Measurements from ENCODE around the gene VTI1A. TPM values are rescaled to one million over a fixed set of nuclear protein-coding genes. Genes with fewer than 3 reads are reported as not detected.

VTI1A gene
- total and polyA plus RNA-seq, 2 of the 13 experiments (the other 11 are each of a cell fraction or from before 2014, with no cell fraction given) = 11.7 to 32.7 TPM

DNA sequence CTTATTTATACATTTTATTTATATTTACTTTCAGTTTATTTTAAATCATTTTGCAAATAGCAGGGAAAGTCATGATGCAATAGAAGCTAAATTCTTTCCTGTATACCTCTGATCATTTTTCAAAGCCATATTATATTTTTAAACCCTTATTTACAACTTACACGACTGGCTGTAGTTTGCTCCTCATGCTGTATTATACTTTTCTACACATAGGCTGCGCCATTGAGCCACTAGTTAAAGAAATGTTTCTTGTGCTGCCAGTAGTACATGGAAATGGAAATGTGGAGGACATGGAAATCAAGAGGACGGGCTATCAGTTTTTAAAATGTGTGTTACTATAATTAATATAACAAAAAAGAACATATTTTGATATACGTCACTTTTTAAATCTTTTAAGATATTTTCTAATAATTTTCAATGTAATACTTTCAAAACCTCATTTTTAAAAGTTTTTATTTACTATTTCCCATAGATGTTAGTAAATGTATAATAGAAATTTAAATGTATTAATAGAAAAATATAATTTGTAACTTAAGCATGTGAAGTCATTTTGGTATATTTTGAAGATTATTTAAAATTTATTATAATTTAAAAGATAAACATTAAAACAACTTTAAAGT lies 118.5 kb downstream of the VTI1A start (continued):
- TF ChIP-seq POGZ (CRISPR knock-in tag; IDR thresholded peaks at IDR 0.05) (peak; percentile 50; the same call in 1 of the 2 replicates), EP300 (IDR thresholded peaks at IDR 0.05; ENCODE audit: low read depth in 2 of 2, low read length in 2 of 2) (peak in 1 of 2 experiments; percentile 18; a peak in 1 of 4 replicates), EP300 (CRISPR knock-in tag; IDR thresholded peaks at IDR 0.05; ENCODE audit: borderline replicate concordance) (no peak), STAG1 (CRISPR knock-in tag; IDR thresholded peaks at IDR 0.05) (peak; percentile 92), ZNF451 (CRISPR knock-in tag; IDR thresholded peaks at IDR 0.05) (no peak), ZFP62 (CRISPR knock-in tag; IDR thresholded peaks at IDR 0.05) (no peak), SRY (CRISPR knock-in tag; IDR thresholded peaks at IDR 0.05) (no peak), RAD51 (IDR thresholded peaks at IDR 0.05; ENCODE audit: borderline replicate concordance) (no peak), RXRB (CRISPR knock-in tag; IDR thresholded peaks at IDR 0.05; ENCODE audit: borderline replicate concordance) (peak; percentile 34; the same call in 1 of the 2 replicates), TSC22D2 (CRISPR knock-in tag; IDR thresholded peaks at IDR 0.05; ENCODE audit: borderline replicate concordance) (no peak), GATAD2A (CRISPR knock-in tag; IDR thresholded peaks at IDR 0.05) (peak; percentile 68), POLR2AphosphoS2 (IDR thresholded peaks at IDR 0.05; ENCODE audit: low read depth, low read length) (no peak), ZNF776 (CRISPR knock-in tag; IDR thresholded peaks at IDR 0.05) (no peak), RBM39 (IDR thresholded peaks at IDR 0.05; ENCODE audit: low read depth, low read length, poor library complexity, severe bottlenecking) (no peak), SSRP1 (CRISPR knock-in tag; IDR thresholded peaks at IDR 0.05) (no peak), XBP1 (CRISPR knock-in tag; IDR thresholded peaks at IDR 0.05) (no peak), ZFX (CRISPR knock-in tag; IDR thresholded peaks at IDR 0.05; ENCODE audit: low read depth) (no peak), ZNF510 (CRISPR knock-in tag; IDR thresholded peaks at IDR 0.05; ENCODE audit: low read depth) (no peak), ATF7 (IDR thresholded peaks at IDR 0.05) (no peak), ATF7 (CRISPR knock-in tag; IDR thresholded peaks at IDR 0.05) (no peak)
- TF ChIP-seq, protein P1, sequence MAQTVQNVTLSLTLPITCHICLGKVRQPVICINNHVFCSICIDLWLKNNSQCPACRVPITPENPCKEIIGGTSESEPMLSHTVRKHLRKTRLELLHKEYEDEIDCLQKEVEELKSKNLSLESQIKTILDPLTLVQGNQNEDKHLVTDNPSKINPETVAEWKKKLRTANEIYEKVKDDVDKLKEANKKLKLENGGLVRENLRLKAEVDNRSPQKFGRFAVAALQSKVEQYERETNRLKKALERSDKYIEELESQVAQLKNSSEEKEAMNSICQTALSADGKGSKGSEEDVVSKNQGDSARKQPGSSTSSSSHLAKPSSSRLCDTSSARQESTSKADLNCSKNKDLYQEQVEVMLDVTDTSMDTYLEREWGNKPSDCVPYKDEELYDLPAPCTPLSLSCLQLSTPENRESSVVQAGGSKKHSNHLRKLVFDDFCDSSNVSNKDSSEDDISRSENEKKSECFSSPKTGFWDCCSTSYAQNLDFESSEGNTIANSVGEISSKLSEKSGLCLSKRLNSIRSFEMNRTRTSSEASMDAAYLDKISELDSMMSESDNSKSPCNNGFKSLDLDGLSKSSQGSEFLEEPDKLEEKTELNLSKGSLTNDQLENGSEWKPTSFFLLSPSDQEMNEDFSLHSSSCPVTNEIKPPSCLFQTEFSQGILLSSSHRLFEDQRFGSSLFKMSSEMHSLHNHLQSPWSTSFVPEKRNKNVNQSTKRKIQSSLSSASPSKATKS (CRISPR knock-in tag; IDR thresholded peaks at IDR 0.05) = no peak
- TF ChIP-seq, protein P2, sequence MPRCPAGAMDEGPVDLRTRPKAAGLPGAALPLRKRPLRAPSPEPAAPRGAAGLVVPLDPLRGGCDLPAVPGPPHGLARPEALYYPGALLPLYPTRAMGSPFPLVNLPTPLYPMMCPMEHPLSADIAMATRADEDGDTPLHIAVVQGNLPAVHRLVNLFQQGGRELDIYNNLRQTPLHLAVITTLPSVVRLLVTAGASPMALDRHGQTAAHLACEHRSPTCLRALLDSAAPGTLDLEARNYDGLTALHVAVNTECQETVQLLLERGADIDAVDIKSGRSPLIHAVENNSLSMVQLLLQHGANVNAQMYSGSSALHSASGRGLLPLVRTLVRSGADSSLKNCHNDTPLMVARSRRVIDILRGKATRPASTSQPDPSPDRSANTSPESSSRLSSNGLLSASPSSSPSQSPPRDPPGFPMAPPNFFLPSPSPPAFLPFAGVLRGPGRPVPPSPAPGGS (CRISPR knock-in tag; IDR thresholded peaks at IDR 0.05) = no peak
- TF ChIP-seq, protein P3, sequence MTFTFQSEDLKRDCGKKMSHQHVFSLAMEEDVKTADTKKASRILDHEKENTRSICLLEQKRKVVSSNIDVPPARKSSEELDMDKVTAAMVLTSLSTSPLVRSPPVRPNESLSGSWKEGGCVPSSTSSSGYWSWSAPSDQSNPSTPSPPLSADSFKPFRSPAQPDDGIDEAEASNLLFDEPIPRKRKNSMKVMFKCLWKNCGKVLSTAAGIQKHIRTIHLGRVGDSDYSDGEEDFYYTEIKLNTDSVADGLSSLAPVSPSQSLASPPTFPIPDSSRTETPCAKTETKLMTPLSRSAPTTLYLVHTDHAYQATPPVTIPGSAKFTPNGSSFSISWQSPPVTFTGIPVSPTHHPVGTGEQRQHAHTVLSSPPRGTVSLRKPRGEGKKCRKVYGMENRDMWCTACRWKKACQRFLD (CRISPR knock-in tag; IDR thresholded peaks at IDR 0.05; ENCODE audit: borderline replicate concordance) = no peak
- TF ChIP-seq, protein P4, sequence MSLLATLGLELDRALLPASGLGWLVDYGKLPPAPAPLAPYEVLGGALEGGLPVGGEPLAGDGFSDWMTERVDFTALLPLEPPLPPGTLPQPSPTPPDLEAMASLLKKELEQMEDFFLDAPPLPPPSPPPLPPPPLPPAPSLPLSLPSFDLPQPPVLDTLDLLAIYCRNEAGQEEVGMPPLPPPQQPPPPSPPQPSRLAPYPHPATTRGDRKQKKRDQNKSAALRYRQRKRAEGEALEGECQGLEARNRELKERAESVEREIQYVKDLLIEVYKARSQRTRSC (CRISPR knock-in tag; IDR thresholded peaks at IDR 0.05; ENCODE audit: low read depth) = no peak
- TF ChIP-seq, protein P5, sequence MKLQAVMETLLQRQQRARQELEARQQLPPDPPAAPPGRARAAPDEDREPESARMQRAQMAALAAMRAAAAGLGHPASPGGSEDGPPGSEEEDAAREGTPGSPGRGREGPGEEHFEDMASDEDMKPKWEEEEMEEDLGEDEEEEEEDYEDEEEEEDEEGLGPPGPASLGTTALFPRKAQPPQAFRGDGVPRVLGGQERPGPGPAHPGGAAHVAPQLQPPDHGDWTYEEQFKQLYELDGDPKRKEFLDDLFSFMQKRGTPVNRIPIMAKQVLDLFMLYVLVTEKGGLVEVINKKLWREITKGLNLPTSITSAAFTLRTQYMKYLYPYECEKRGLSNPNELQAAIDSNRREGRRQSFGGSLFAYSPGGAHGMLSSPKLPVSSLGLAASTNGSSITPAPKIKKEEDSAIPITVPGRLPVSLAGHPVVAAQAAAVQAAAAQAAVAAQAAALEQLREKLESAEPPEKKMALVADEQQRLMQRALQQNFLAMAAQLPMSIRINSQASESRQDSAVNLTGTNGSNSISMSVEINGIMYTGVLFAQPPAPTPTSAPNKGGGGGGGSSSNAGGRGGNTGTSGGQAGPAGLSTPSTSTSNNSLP (IDR thresholded peaks at IDR 0.05; ENCODE audit: low read depth, low read length) = peak; percentile 31; the same call in 1 of the 2 replicates

Data from HepG2 (cell line).